H9 (cell line): ENCODE data around the gene BACH2. TPM values are rescaled to one million over a fixed set of nuclear protein-coding genes. Genes with fewer than 3 reads are reported as not detected.

Experiments used
- DNase-seq: peaks from one replicate; pipeline ENCODE4 v3.0.0-alpha.2; 2017
- H2AFZ ChIP-seq: one replicate; pipeline ENCODE4 v1.6.1; 2013; ENCODE audit warnings: mild to moderate bottlenecking, low read length, control low read depth, moderate library complexity
- H2AK5ac ChIP-seq: 2 replicates; pipeline ENCODE4 v1.6.1; 2013; ENCODE audit warnings: low read length, control low read depth, mixed read lengths; ENCODE audit not compliant: insufficient read length
- H2BK120ac ChIP-seq: one replicate; pipeline ENCODE4 v1.6.1; 2013; ENCODE audit warnings: low read depth, mild to moderate bottlenecking, low read length, control low read depth, inconsistent platforms; ENCODE audit not compliant: poor library complexity, severe bottlenecking
- H2BK12ac ChIP-seq: 2 replicates; pipeline ENCODE4 v1.6.1; 2013; ENCODE audit warnings: low read length, control low read depth, mixed read lengths, low read depth; ENCODE audit not compliant: insufficient read length
- H2BK15ac ChIP-seq: 2 replicates; pipeline ENCODE4 v1.6.1; 2013; ENCODE audit warnings: low read depth, low read length, control low read depth
- H2BK20ac ChIP-seq: one replicate; pipeline ENCODE4 v1.6.1; 2013; ENCODE audit warnings: low read depth, mild to moderate bottlenecking, low read length, control low read depth, inconsistent platforms; ENCODE audit not compliant: poor library complexity, severe bottlenecking
- H2BK5ac ChIP-seq: 2 replicates; pipeline ENCODE4 v1.6.1; 2013; ENCODE audit warnings: low read length, control low read depth, mixed read lengths; ENCODE audit not compliant: insufficient read length
- H3K14ac ChIP-seq: 2 replicates; pipeline ENCODE4 v1.6.1; 2013; ENCODE audit warnings: low read length, control low read depth; ENCODE audit not compliant: insufficient read depth
- H3K18ac ChIP-seq: 2 replicates; pipeline ENCODE4 v1.6.1; 2013; ENCODE audit warnings: low read depth, mild to moderate bottlenecking, mixed read lengths, low read length, control low read depth; ENCODE audit not compliant: insufficient read length
- H3K23ac ChIP-seq: 2 replicates; pipeline ENCODE4 v1.6.1; 2013; ENCODE audit warnings: low read length, control low read depth, mixed read lengths, low read depth; ENCODE audit not compliant: insufficient read length
- H3K23me2 ChIP-seq: 2 replicates; pipeline ENCODE4 v1.6.1; 2013; ENCODE audit warnings: low read depth, mild to moderate bottlenecking, mixed read lengths, low read length, control low read depth; ENCODE audit not compliant: insufficient read length, poor library complexity, severe bottlenecking
- H3K27ac ChIP-seq: 2 replicates; pipeline ENCODE4 v1.5.1; 2013; ENCODE audit warnings: low read length, control low read depth, mixed read lengths, low read depth; ENCODE audit not compliant: insufficient read length
- H3K27me3 ChIP-seq: 2 replicates; pipeline ENCODE4 v1.6.1; 2013; ENCODE audit warnings: low read length, control low read depth, inconsistent platforms; ENCODE audit not compliant: insufficient read depth
- H3K4ac ChIP-seq: 2 replicates; pipeline ENCODE4 v1.6.1; 2013; ENCODE audit warnings: low read depth, mild to moderate bottlenecking, control low read depth, inconsistent platforms, low read length, moderate library complexity
- H3K4me1 ChIP-seq: 2 replicates; pipeline ENCODE4 v1.6.1; 2013; ENCODE audit warnings: low read length, control low read depth, inconsistent platforms; ENCODE audit not compliant: insufficient read depth
- H3K4me2 ChIP-seq: 2 replicates; pipeline ENCODE4 v1.6.1; 2013; ENCODE audit warnings: low read length, control low read depth, mixed read lengths; ENCODE audit not compliant: insufficient read length, insufficient read depth
- H3K56ac ChIP-seq: 2 replicates; pipeline ENCODE4 v1.6.1; 2013; ENCODE audit warnings: low read depth, mild to moderate bottlenecking, mixed read lengths, low read length, control low read depth; ENCODE audit not compliant: insufficient read length
- H3K79me1 ChIP-seq: 2 replicates; pipeline ENCODE4 v1.6.1; 2013; ENCODE audit warnings: low read depth, mild to moderate bottlenecking, moderate library complexity, low read length, control low read depth, inconsistent platforms; ENCODE audit not compliant: insufficient read depth, poor library complexity, severe bottlenecking
- H3K79me2 ChIP-seq: 2 replicates; pipeline ENCODE4 v1.6.1; 2013; ENCODE audit warnings: low read length, control low read depth, inconsistent platforms; ENCODE audit not compliant: insufficient read depth
- H3K9ac ChIP-seq: 2 replicates; pipeline ENCODE4 v1.6.1; 2013; ENCODE audit warnings: low read length, control low read depth, mixed read lengths; ENCODE audit not compliant: insufficient read length; ENCODE audit errors: extremely low read depth
- H3K9me3 ChIP-seq: one replicate; pipeline ENCODE4 v1.6.1; 2013; ENCODE audit warnings: low read depth, low read length, inconsistent platforms; ENCODE audit not compliant: control insufficient read depth
- H3T11ph ChIP-seq: one replicate; pipeline ENCODE4 v1.6.1; 2013; ENCODE audit warnings: mild to moderate bottlenecking, low read length, control low read depth, inconsistent platforms
- H4K20me1 ChIP-seq: one replicate; pipeline ENCODE4 v1.6.1; 2013; ENCODE audit not compliant: control insufficient read depth, insufficient read length, insufficient read depth
- H4K5ac ChIP-seq: 2 replicates; pipeline ENCODE4 v1.6.1; 2013; ENCODE audit warnings: low read depth, mild to moderate bottlenecking, mixed read lengths, low read length, control low read depth; ENCODE audit not compliant: insufficient read length
- H4K8ac ChIP-seq: replicated peaks from 2 replicates; pipeline ENCODE4 v1.6.1; 2013; ENCODE audit warnings: low read length, control low read depth, mixed read lengths, low read depth; ENCODE audit not compliant: insufficient read length
- H4K91ac ChIP-seq: 2 replicates; pipeline ENCODE4 v1.6.1; 2013; ENCODE audit warnings: low read depth, mild to moderate bottlenecking, moderate library complexity, mixed read lengths, low read length, control low read depth; ENCODE audit not compliant: insufficient read length
- H3K27ac Mint-ChIP-seq, 3 experiments: 2 replicates in 2 of 3; 3 replicates in 1 of 3; pipeline ENCODE4 v1.8.0; 2020 to 2021; ENCODE audit warnings: mixed read lengths in 3 of 3, mild to moderate bottlenecking in 1 of 3, moderate library complexity in 1 of 3
- H3K27me3 Mint-ChIP-seq: 2 replicates; pipeline ENCODE4 v1.8.0; 2021; ENCODE audit warnings: low read depth, mild to moderate bottlenecking, moderate library complexity, mixed read lengths
- H3K36me3 Mint-ChIP-seq, 3 experiments: 2 replicates in 2 of 3; 3 replicates in 1 of 3; pipeline ENCODE4 v1.8.0; 2020 to 2021; ENCODE audit warnings: low read depth in 3 of 3, mixed read lengths in 3 of 3; ENCODE audit not compliant: insufficient read depth in 1 of 3
- H3K4me1 Mint-ChIP-seq, 2 experiments: 2 replicates each; pipeline ENCODE4 v1.8.0; 2020; ENCODE audit warnings: mixed read lengths in 2 of 2
- H3K4me3 Mint-ChIP-seq, 2 experiments: 2 replicates in 1 of 2; 3 replicates in 1 of 2; pipeline ENCODE4 v1.8.0; 2020 to 2021; ENCODE audit warnings: mild to moderate bottlenecking in 2 of 2, mixed read lengths in 2 of 2, moderate library complexity in 1 of 2
- H3K9me3 Mint-ChIP-seq, 2 experiments: 2 replicates in 1 of 2; 3 replicates in 1 of 2; pipeline ENCODE4 v1.8.0; 2020; ENCODE audit warnings: mild to moderate bottlenecking in 2 of 2, mixed read lengths in 2 of 2, moderate library complexity in 1 of 2
- WGBS: extraction: QIAGEN DNeasy Blood & Tissue Kit; methylation state at CpG from one replicate; pipeline ENCODE4 v1.1.7; 2013; ENCODE audit warnings: missing lambda C conversion rate, low lambda C conversion rate, mixed read lengths; ENCODE audit not compliant: insufficient read length; ENCODE audit errors: extremely low coverage; 5-methylcytosine and 5-hydroxymethylcytosine counted together
- total RNA-seq: library from RNA; stranded (reverse); gene quantifications from 2 replicates; pipeline ENCODE4 v1.2.1, GENCODE V29; 2021
- TF ChIP-seq, protein P1 (sequence below): fragments of 200-600 bp; sonication (generic); conservative IDR thresholded peaks from 3 replicates; pipeline ENCODE4 v1.8.0; 2021; ENCODE audit warnings: antibody characterized with exemption, mild to moderate bottlenecking

Gene BACH2
- total RNA-seq, 1 experiment from 2014 or later: 2.0 TPM

DNA sequence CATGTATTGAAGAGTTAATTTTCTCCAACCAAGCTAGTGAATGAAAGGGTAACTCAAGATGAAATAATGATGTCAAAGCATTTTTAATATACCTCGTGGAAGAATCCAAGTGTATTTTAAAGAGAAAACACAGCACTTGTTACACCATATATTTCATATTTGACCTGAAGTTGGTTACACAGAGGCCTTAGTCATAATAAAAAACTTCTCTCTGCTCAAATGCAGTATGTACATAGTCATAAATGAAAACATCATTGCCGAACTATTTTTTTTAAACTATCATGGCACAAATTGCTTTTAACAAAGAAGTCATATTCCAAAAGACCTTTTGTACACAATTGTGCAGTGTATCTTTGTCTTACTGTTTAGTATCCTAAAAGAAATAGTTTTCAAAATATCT is 43.0 kb downstream of the BACH2 start:
- no peak overlapping the region for H3K27ac Mint-ChIP-seq

More for the DNA sequence above, 43.0 kb downstream of the BACH2 start:
- no peaks in the 10 kb centered on the region for H3K23me2 ChIP-seq
- no peak overlapping the region for H2BK5ac ChIP-seq
- no peak overlapping the region for H2AFZ ChIP-seq
- H4K8ac ChIP-seq: no peak overlapping the region
- no peak overlapping the region for H2BK12ac ChIP-seq
- WGBS: no CpG with 5 or more reads among the region's 2 CpGs
- H2BK20ac ChIP-seq: no peak overlapping the region
- H3K56ac ChIP-seq: no peak overlapping the region
- no peak overlapping the region for H3K4ac ChIP-seq
- no peak overlapping the region for H3K27ac ChIP-seq
- no peak overlapping the region for H3K23ac ChIP-seq
- no peak overlapping the region for H2BK15ac ChIP-seq
- Mint-ChIP-seq H3K9me3 (peaks cover 0 to 4% of the 10 kb centered on the region in 2 experiments; a peak in 3 of 5 replicates), H3K4me1 (no peaks in the 10 kb centered on the region), H3K36me3 (no peaks in the 10 kb centered on the region; a peak in 2 of 7 replicates), H3K27me3 (no peaks in the 10 kb centered on the region), H3K4me3 (no peak overlapping the region)
- no peaks in the 10 kb centered on the region for H3K79me1 ChIP-seq
- no peak overlapping the region for H3K9ac ChIP-seq
- DNase-seq: no peak
- no peaks in the 10 kb centered on the region for H3K27me3 ChIP-seq
- H3T11ph ChIP-seq: no peak overlapping the region
- no peak overlapping the region for H4K91ac ChIP-seq
- no peak overlapping the region for H3K18ac ChIP-seq
- no peak overlapping the region for H2BK120ac ChIP-seq
- no peak overlapping the region for H2AK5ac ChIP-seq
- no peak overlapping the region for H3K14ac ChIP-seq
- no peaks in the 10 kb centered on the region for H4K20me1 ChIP-seq
- TF ChIP-seq, protein P1, sequence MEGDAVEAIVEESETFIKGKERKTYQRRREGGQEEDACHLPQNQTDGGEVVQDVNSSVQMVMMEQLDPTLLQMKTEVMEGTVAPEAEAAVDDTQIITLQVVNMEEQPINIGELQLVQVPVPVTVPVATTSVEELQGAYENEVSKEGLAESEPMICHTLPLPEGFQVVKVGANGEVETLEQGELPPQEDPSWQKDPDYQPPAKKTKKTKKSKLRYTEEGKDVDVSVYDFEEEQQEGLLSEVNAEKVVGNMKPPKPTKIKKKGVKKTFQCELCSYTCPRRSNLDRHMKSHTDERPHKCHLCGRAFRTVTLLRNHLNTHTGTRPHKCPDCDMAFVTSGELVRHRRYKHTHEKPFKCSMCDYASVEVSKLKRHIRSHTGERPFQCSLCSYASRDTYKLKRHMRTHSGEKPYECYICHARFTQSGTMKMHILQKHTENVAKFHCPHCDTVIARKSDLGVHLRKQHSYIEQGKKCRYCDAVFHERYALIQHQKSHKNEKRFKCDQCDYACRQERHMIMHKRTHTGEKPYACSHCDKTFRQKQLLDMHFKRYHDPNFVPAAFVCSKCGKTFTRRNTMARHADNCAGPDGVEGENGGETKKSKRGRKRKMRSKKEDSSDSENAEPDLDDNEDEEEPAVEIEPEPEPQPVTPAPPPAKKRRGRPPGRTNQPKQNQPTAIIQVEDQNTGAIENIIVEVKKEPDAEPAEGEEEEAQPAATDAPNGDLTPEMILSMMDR: no peak
- H3K4me1 ChIP-seq: no peaks in the 10 kb centered on the region
- no peak overlapping the region for H4K5ac ChIP-seq
- H3K79me2 ChIP-seq: no peaks in the 10 kb centered on the region
- H3K9me3 ChIP-seq: no peaks in the 10 kb centered on the region
- no peak overlapping the region for H3K4me2 ChIP-seq
